Astrocyte of the spinal cord (primary cell): ENCODE data around the gene TFAP2E.
A peak's percentile ranks its signal among the peaks of the same experiment; 100 is the strongest.

ENCODE experiments used
- DNase-seq: peaks from one replicate; pipeline ENCODE4 v3.0.0; 2011; ENCODE audit warnings: low read depth, low spot score
- H3K4me3 ChIP-seq: 2 replicates; pipeline ENCODE4 v1.5.1; 2011; ENCODE audit warnings: low read depth, mild to moderate bottlenecking, low read length, moderate library complexity
- CTCF ChIP-seq: IDR thresholded peaks from 2 replicates; pipeline ENCODE4 v1.5.1; 2012; ENCODE audit warnings: low read depth, mild to moderate bottlenecking, low read length, inconsistent platforms
- in situ Hi-C: cut with HindIII; loops from 2 replicates; pipeline ENCODE4 v1.10.0; 2017; ENCODE audit warnings: low sequenced_read_pairs

Gene TFAP2E

GRCh38 chr1:35556484-35557117 is 16.5 kb upstream of the TFAP2E start:
- no peak for DNase-seq
- peak overlapping the region; percentile 94 for H3K4me3 ChIP-seq
- TF ChIP-seq CTCF: no peak
- in situ Hi-C loops: no loop called here

GRCh38 chr1:35557118-35557610 is 15.9 kb upstream of the TFAP2E start, which contains the start of gene KIAA0319L:
KIAA0319L (minus strand) TSS chr1:35557403; CDS start chr1:35554491, 2,912 bp downstream.
- in situ Hi-C loops: no loop called here
- DNase-seq: no peak
- H3K4me3 ChIP-seq: peak within 1 kb of the TSS; percentile 94
- TF ChIP-seq CTCF: no peak

- peak within 1 kb of the TSS; percentile 94 for H3K4me3 ChIP-seq
- DNase-seq: peak; percentile 99
- no peak for TF ChIP-seq CTCF
- in situ Hi-C loops: no loop called here
These were observed 15.3 kb upstream of the TFAP2E start, which contains the start of gene NCDN for GRCh38 chr1:35557611-35558373. NCDN (plus strand) TSS chr1:35557799; CDS start chr1:35558191, 392 bp downstream.

- in situ Hi-C loops: no loop called here
- DNase-seq: no peak
- H3K4me3 ChIP-seq: peak overlapping the region; percentile 94
- peak; percentile 12 for TF ChIP-seq CTCF
These were observed 14.5 kb upstream of the TFAP2E start for GRCh38 chr1:35558374-35559316.

GRCh38 chr1:35559317-35559944 is 13.7 kb upstream of the TFAP2E start:
- DNase-seq: no peak
- in situ Hi-C loops: no loop called here
- TF ChIP-seq CTCF: no peak
- no peak overlapping the region for H3K4me3 ChIP-seq
